M059J (cell line): ENCODE results near the gene KIN. TPM values are rescaled to one million over a fixed set of nuclear protein-coding genes. Genes with fewer than 3 reads are reported as not detected.
"Not testable (repeated sequence)": the region's sequence is repeated elsewhere in the genome, so short reads cannot be mapped to it uniquely, and the experiment has no call there.

Experiments
- DNase-seq: peaks from one replicate; pipeline ENCODE4 v3.0.0-alpha.2; 2012; ENCODE audit warnings: low read depth
- total RNA-seq: library from RNA; depleted of rRNA; stranded (reverse); fragments of >200 nt; shearing (Covaris generic); gene quantifications from 2 replicates; pipeline ENCODE4 v1.2.3, GENCODE V29; 2014

KIN gene
- total RNA-seq, 1 experiment from 2014 or later = 14.4 TPM

GRCh38 chr10:7734821-7735220, 53.0 kb downstream of the KIN start:
- no peak for DNase-seq

DNA sequence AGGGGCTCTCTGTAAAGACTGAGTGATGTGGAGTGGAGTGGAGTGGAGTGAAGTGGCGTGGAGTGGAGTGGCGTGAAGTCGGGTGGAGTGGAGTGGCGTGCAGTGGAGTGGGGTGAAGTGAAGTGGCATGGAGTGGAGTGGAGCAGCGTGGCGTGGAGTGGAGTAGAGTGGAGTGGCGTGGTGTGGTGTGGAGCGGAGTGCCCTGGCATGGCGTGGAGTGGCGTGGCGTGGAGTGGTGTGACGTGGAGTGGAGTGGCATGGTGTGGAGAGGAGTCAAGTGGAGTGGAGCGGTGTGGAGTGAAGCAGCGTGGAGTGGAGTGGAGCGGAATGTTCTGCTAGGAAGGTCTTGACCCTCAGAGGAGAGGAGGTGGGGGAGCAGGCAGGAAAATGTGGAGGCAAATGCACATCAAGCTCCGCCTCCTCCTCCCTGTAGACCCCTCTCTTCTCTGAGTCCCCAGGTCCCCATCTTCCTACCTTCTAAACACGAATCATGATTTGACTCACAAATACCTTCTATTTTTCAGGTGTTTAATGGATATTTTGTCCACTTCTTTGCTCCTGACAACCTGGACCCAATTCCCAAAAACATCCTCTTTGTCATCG, 64.8 kb downstream of the KIN start:
- no peak for DNase-seq

- no peak for DNase-seq
These were observed 67.3 kb downstream of the KIN start for GRCh38 chr10:7720478-7720877.

- DNase-seq = no peak
These were observed 69.1 kb downstream of the KIN start for GRCh38 chr10:7718685-7719084.

DNA sequence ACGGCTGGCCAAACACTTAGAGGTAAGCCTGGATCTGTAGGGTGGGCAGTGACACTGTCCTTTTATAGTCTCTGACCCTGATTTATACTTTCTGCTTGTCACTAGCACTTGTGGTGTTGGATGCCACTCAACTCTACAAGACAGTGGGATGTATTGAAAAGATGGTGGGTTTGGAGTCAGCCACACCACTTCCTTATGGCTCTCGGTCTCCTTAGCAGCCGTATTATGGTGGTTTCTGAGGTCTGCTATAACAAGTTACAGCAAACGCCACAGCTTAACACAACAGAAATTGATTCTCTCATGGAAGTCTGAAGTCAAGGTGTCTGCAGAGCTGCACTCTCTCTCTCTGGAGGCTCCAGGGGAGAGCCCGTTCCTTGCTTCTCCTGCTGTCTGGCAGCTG, 70.0 kb downstream of the KIN start:
- no peak for DNase-seq

DNA sequence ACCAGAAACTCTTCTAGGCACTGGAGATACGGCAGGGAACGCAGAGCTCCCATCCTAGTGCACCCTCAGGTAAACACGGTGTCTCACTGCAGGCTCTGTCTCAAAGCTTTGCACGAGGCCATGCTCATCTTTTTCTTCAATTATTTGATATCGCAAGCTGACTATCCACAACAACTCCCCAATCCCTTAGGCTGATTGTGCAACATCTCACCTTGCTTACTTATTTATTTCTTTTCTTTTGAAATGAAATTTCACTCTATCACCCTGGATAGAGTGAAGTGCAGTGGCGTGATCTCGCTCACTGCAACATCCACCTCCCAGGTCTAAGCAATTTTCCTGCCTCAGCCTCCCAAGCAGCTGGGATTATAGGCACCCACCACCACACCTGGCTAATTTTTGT, 72.3 kb downstream of the KIN start:
- no peak for DNase-seq

GRCh38 chr10:7711075-7711474, 76.7 kb downstream of the KIN start:
- DNase-seq = not testable (repeated sequence)

- no peak for DNase-seq
These were observed 77.3 kb downstream of the KIN start for GRCh38 chr10:7710446-7710845.

DNA sequence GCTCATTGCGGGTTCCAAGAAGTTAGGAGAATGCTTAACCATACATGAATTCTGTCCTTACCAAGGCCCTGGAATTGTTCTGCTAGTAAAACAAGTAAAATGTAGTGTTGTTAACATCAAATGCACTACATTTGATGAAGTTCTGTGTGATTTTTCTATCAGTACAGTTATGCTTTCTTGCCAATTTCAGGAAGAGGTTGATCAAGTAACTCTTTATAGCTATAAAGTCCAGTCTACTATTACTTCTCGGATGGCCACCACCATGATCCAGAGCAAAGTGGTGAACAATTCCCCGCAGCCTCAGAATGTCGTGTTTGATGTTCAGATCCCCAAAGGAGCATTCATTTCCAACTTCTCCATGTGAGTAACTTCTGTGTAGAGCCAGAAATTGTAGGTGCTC, 79.0 kb downstream of the KIN start:
- DNase-seq = no peak

GRCh38 chr10:7707858-7708622, 79.8 kb downstream of the KIN start:
- DNase-seq = no peak

- no peak for DNase-seq
These were observed 80.7 kb downstream of the KIN start for GRCh38 chr10:7707102-7707501.

GRCh38 chr10:7706534-7707073, 81.2 kb downstream of the KIN start:
- DNase-seq = no peak

DNA sequence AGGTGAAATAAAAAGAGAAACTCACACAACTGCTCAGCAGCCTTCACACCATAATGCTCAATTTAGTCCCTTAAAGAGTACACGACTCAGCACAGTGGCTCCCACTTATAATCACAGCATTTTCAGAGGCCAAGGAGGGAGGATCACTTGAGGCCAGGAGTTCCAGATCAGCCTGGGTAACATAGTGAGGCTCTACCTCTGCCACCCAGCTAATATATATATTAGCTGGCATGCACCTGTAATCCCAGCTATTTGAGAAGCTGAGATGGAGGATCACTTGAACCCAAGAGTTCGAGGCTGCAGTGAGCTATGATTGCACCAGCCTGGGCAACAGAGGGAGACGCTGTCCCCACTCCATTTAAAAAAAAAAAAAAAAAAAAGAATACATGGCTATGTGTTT, 82.5 kb downstream of the KIN start:
- DNase-seq = no peak

DNA sequence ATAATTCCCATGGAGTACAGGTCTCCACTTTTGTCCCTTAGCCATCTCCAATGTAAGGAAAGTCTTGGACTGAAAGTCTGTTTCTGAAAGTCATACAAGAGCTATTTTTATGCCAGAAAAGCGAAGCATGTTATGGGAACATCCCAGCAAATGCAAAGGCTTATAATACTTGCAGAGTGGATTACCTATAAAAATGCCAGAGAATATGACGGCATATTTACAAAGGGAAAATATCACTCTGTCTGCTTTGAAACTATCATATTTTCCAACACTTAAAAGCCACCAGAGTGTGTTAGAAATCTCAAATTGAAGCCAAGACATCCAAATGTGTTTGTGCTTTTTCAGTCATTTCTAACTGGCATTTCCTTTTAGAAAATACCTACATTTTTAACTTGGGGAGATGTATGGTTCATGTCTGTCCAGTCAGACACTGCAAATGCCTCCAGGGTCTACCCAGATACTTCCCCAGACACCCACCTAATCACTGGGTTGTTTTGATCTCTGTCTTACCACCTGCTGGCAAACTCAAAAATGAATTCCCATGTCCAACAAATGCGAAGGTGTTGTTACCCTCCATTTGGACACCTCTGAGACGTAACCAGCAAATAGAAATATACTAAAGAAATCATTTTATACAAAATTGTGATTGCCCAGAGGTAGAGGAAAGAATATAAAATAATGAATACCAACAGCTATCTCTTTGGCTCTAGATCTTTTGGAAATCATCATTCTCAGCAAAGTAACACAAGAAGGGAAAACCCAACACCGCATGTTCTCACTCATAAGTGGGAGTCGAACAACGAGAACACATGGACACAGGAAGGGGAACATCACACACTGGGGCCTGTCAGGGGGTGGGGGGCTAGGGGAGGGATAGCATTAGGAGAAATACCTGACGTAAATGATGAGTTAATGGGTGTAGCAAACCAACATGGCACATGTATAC, 83.4 kb downstream of the KIN start:
- no peak for DNase-seq

GRCh38 chr10:7703140-7703539, 84.7 kb downstream of the KIN start, which contains the start of gene ITIH2:
Gene ITIH2, plus strand, starts transcription at chr10:7703316. Its CDS starts 119 bp downstream, at chr10:7703435.
- DNase-seq = no peak

DNA sequence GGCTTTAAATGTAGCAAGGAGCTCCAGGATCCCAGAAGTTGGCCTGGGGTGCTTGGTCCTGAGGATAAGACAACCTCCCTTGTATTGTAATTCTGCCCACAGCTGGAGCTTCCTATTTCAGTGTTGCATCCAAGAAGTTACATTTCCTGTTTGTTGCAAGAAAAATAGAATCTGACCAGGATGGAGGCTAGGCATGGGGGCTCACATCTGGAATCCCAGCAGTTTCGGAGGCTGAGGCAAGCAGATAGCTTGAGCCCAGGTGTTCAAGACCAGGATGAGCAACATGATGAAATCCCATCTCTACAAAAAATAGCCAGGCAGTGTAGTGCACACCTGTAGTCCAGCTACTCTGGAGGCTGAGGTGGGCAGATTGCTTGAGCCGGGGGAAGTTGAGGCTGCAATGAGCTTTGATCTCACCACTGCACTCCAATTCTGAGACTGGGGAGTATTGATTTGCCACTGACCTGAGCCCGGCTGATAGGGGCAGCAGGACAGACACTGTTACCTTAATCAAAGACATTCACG, 85.4 kb downstream of the KIN start:
- DNase-seq = no peak

DNA sequence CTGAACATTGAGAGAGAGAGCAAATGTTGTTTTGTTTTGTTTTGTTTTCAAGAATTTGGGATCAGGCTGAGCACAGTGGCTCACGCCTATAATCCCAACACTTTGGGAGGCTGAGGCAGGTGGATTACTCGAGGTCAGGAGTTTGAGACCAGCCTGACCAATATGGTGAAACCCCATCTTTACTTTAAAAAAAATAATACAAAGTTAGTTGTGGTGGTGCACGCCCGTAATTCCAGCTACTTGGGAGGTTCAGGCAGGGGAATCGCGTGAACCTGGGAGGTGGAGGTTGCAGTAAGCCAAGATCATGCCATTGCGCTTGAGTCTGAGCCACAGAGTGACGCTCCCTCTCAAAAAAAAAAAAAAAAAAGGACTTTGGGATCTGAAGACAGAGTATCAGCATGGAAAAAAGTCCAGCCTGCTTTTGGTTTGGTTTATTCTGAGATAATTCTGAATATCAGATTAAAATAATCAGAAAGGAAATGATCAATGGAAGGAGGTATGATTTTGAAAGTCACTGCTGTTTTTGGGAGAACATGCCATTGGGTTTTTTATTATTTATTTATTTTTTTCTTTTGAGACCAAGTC, 86.5 kb downstream of the KIN start:
- DNase-seq = no peak
